Measurements from ENCODE around the gene CCT5. TPM values are rescaled to one million over a fixed set of nuclear protein-coding genes. Genes with fewer than 3 reads are reported as not detected.

Gene CCT5
- polyA plus RNA-seq, 1 donor (not counting 4 experiments of a cell fraction or from before 2014, with no cell fraction given): 558 TPM

- H3K9me3 ChIP-seq (ENCODE audit: control insufficient read depth, low read depth, low read length): no peaks in the 10 kb centered on the region
- dilution Hi-C loops (cut with MboI; ENCODE audit: extremely low pct_ligation_motif_present, low sequenced_read_pairs): no loop called here
- no peak for TF ChIP-seq CTCF (optimal IDR thresholded peaks at IDR 0.05 in 1 of 3, IDR thresholded peaks at IDR 0.05 in 1 of 3, conservative IDR thresholded peaks at IDR 0.05 in 1 of 3; ENCODE audit: extremely low read depth in 1 of 3, insufficient read depth in 2 of 3, low read length in 3 of 3)
- FAIRE-seq: no peak
- no peak for DNase-seq (ENCODE audit: low read depth, low spot score)
- H3K9ac ChIP-seq (ENCODE audit: control insufficient read depth, extremely low read depth, insufficient read depth, low read length): no peak overlapping the region
- H3K36me3 ChIP-seq (ENCODE audit: control insufficient read depth in 2 of 2, extremely low read depth in 1 of 2, insufficient read depth in 2 of 2, low read length in 2 of 2): no peaks in the 10 kb centered on the region
- H3K4me2 ChIP-seq (ENCODE audit: control insufficient read depth, extremely low read depth, insufficient read depth, low read depth, low read length): no peak overlapping the region
- no peaks in the 10 kb centered on the region for H4K20me1 ChIP-seq (ENCODE audit: control insufficient read depth, extremely low read depth, insufficient read depth, low read length)
- no peaks in the 10 kb centered on the region for H3K79me2 ChIP-seq (ENCODE audit: control insufficient read depth, insufficient read depth, low read length)
- peaks cover 3% of the 10 kb centered on the region for H3K9me1 ChIP-seq (ENCODE audit: control insufficient read depth, extremely low read depth, insufficient read depth, low read length)
- H2AFZ ChIP-seq (ENCODE audit: control insufficient read depth, low read length): no peak overlapping the region
- H3K27me3 ChIP-seq (ENCODE audit: control insufficient read depth, extremely low read depth, insufficient read depth, low read length): no peaks in the 10 kb centered on the region
- H3K4me1 ChIP-seq (ENCODE audit: control insufficient read depth, extremely low read depth, insufficient read depth, low read length): no peaks in the 10 kb centered on the region
- H3K27ac ChIP-seq (ENCODE audit: control insufficient read depth, insufficient read depth, low read length): no peak overlapping the region
- H3K4me3 ChIP-seq (ENCODE audit: control insufficient read depth in 2 of 3, extremely low read depth in 1 of 3, insufficient read depth in 2 of 3, low read depth in 1 of 3, low read length in 3 of 3): no peak overlapping the region
Measured at GRCh38 chr5:10275460-10275859, 25.4 kb downstream of the CCT5 start.

- H3K27me3 ChIP-seq (ENCODE audit: control insufficient read depth, extremely low read depth, insufficient read depth, low read length): no peaks in the 10 kb centered on the region
- no peak overlapping the region for H2AFZ ChIP-seq (ENCODE audit: control insufficient read depth, low read length)
- no peaks in the 10 kb centered on the region for H3K79me2 ChIP-seq (ENCODE audit: control insufficient read depth, insufficient read depth, low read length)
- H3K4me3 ChIP-seq (ENCODE audit: control insufficient read depth in 2 of 3, extremely low read depth in 1 of 3, insufficient read depth in 2 of 3, low read depth in 1 of 3, low read length in 3 of 3): no peak overlapping the region
- H4K20me1 ChIP-seq (ENCODE audit: control insufficient read depth, extremely low read depth, insufficient read depth, low read length): no peaks in the 10 kb centered on the region
- peaks cover 3% of the 10 kb centered on the region for H3K9me1 ChIP-seq (ENCODE audit: control insufficient read depth, extremely low read depth, insufficient read depth, low read length)
- no peaks in the 10 kb centered on the region for H3K4me1 ChIP-seq (ENCODE audit: control insufficient read depth, extremely low read depth, insufficient read depth, low read length)
- no peak overlapping the region for H3K9ac ChIP-seq (ENCODE audit: control insufficient read depth, extremely low read depth, insufficient read depth, low read length)
- DNase-seq (ENCODE audit: low read depth, low spot score): no peak
- no peak for TF ChIP-seq CTCF (optimal IDR thresholded peaks at IDR 0.05 in 1 of 3, IDR thresholded peaks at IDR 0.05 in 1 of 3, conservative IDR thresholded peaks at IDR 0.05 in 1 of 3; ENCODE audit: extremely low read depth in 1 of 3, insufficient read depth in 2 of 3, low read length in 3 of 3)
- TF ChIP-seq EZH2 (IDR thresholded peaks at IDR 0.05; ENCODE audit: low read length): no peak
- H3K9me3 ChIP-seq (ENCODE audit: control insufficient read depth, low read depth, low read length): no peaks in the 10 kb centered on the region
- H3K27ac ChIP-seq (ENCODE audit: control insufficient read depth, insufficient read depth, low read length): no peak overlapping the region
- dilution Hi-C loops (cut with MboI; ENCODE audit: extremely low pct_ligation_motif_present, low sequenced_read_pairs): no loop called here
- H3K36me3 ChIP-seq (ENCODE audit: control insufficient read depth in 2 of 2, extremely low read depth in 1 of 2, insufficient read depth in 2 of 2, low read length in 2 of 2): no peaks in the 10 kb centered on the region
- H3K4me2 ChIP-seq (ENCODE audit: control insufficient read depth, extremely low read depth, insufficient read depth, low read depth, low read length): no peak overlapping the region
- no peak for FAIRE-seq
Measured at GRCh38 chr5:10275991-10276390, 25.9 kb downstream of the CCT5 start.

All from keratinocyte (primary cell).